Panc1 (cell line): ENCODE data around the gene PRAMEF13.
"Not testable (repeated sequence)": the region's sequence is repeated elsewhere in the genome, so short reads cannot be mapped to it uniquely, and the experiment has no call there.

Source experiments
- CTCF ChIP-seq: fragments of 450-650 bp; IDR thresholded peaks from 2 replicates; pipeline ENCODE4 v1.5.1; 2017; ENCODE audit warnings: mild to moderate bottlenecking
- REST ChIP-seq, 2 experiments: IDR thresholded peaks; 2 replicates each; pipeline ENCODE4 v1.6.1; 2011 to 2012; ENCODE audit warnings: low read depth in 2 of 2, control low read depth in 1 of 2, low read length in 1 of 2, mild to moderate bottlenecking in 1 of 2, moderate library complexity in 1 of 2; ENCODE audit not compliant: insufficient read depth in 1 of 2

GRCh38 chr1:13155909-13156308 is 45.3 kb downstream of the PRAMEF13 start, which contains the start of gene PRAMEF26:
- TF ChIP-seq CTCF; REST (IDR thresholded peaks at IDR 0.05; ENCODE audit: insufficient read depth in 1 of 2, low read depth in 2 of 2, low read length in 1 of 2): not testable (repeated sequence)
